H9 (cell line): ENCODE results near the gene CAPN12. TPM values are rescaled to one million over a fixed set of nuclear protein-coding genes. Genes with fewer than 3 reads are reported as not detected.
A peak's percentile ranks its signal among the peaks of the same experiment; 100 is the strongest.

Source experiments
- DNase-seq: peaks from one replicate; pipeline ENCODE4 v3.0.0-alpha.2; 2017
- H2AFZ ChIP-seq: one replicate; pipeline ENCODE4 v1.6.1; 2013; ENCODE audit warnings: mild to moderate bottlenecking, low read length, control low read depth, moderate library complexity
- H2AK5ac ChIP-seq: 2 replicates; pipeline ENCODE4 v1.6.1; 2013; ENCODE audit warnings: low read length, control low read depth, mixed read lengths; ENCODE audit not compliant: insufficient read length
- H2BK120ac ChIP-seq: one replicate; pipeline ENCODE4 v1.6.1; 2013; ENCODE audit warnings: low read depth, mild to moderate bottlenecking, low read length, control low read depth, inconsistent platforms; ENCODE audit not compliant: poor library complexity, severe bottlenecking
- H2BK12ac ChIP-seq: 2 replicates; pipeline ENCODE4 v1.6.1; 2013; ENCODE audit warnings: low read length, control low read depth, mixed read lengths, low read depth; ENCODE audit not compliant: insufficient read length
- H2BK15ac ChIP-seq: 2 replicates; pipeline ENCODE4 v1.6.1; 2013; ENCODE audit warnings: low read depth, low read length, control low read depth
- H2BK20ac ChIP-seq: one replicate; pipeline ENCODE4 v1.6.1; 2013; ENCODE audit warnings: low read depth, mild to moderate bottlenecking, low read length, control low read depth, inconsistent platforms; ENCODE audit not compliant: poor library complexity, severe bottlenecking
- H2BK5ac ChIP-seq: 2 replicates; pipeline ENCODE4 v1.6.1; 2013; ENCODE audit warnings: low read length, control low read depth, mixed read lengths; ENCODE audit not compliant: insufficient read length
- H3K14ac ChIP-seq: 2 replicates; pipeline ENCODE4 v1.6.1; 2013; ENCODE audit warnings: low read length, control low read depth; ENCODE audit not compliant: insufficient read depth
- H3K18ac ChIP-seq: 2 replicates; pipeline ENCODE4 v1.6.1; 2013; ENCODE audit warnings: low read depth, mild to moderate bottlenecking, mixed read lengths, low read length, control low read depth; ENCODE audit not compliant: insufficient read length
- H3K23ac ChIP-seq: 2 replicates; pipeline ENCODE4 v1.6.1; 2013; ENCODE audit warnings: low read length, control low read depth, mixed read lengths, low read depth; ENCODE audit not compliant: insufficient read length
- H3K23me2 ChIP-seq: 2 replicates; pipeline ENCODE4 v1.6.1; 2013; ENCODE audit warnings: low read depth, mild to moderate bottlenecking, mixed read lengths, low read length, control low read depth; ENCODE audit not compliant: insufficient read length, poor library complexity, severe bottlenecking
- H3K27ac ChIP-seq: 2 replicates; pipeline ENCODE4 v1.5.1; 2013; ENCODE audit warnings: low read length, control low read depth, mixed read lengths, low read depth; ENCODE audit not compliant: insufficient read length
- H3K27me3 ChIP-seq: 2 replicates; pipeline ENCODE4 v1.6.1; 2013; ENCODE audit warnings: low read length, control low read depth, inconsistent platforms; ENCODE audit not compliant: insufficient read depth
- H3K4ac ChIP-seq: 2 replicates; pipeline ENCODE4 v1.6.1; 2013; ENCODE audit warnings: low read depth, mild to moderate bottlenecking, control low read depth, inconsistent platforms, low read length, moderate library complexity
- H3K4me1 ChIP-seq: 2 replicates; pipeline ENCODE4 v1.6.1; 2013; ENCODE audit warnings: low read length, control low read depth, inconsistent platforms; ENCODE audit not compliant: insufficient read depth
- H3K4me2 ChIP-seq: 2 replicates; pipeline ENCODE4 v1.6.1; 2013; ENCODE audit warnings: low read length, control low read depth, mixed read lengths; ENCODE audit not compliant: insufficient read length, insufficient read depth
- H3K56ac ChIP-seq: 2 replicates; pipeline ENCODE4 v1.6.1; 2013; ENCODE audit warnings: low read depth, mild to moderate bottlenecking, mixed read lengths, low read length, control low read depth; ENCODE audit not compliant: insufficient read length
- H3K79me1 ChIP-seq: 2 replicates; pipeline ENCODE4 v1.6.1; 2013; ENCODE audit warnings: low read depth, mild to moderate bottlenecking, moderate library complexity, low read length, control low read depth, inconsistent platforms; ENCODE audit not compliant: insufficient read depth, poor library complexity, severe bottlenecking
- H3K79me2 ChIP-seq: 2 replicates; pipeline ENCODE4 v1.6.1; 2013; ENCODE audit warnings: low read length, control low read depth, inconsistent platforms; ENCODE audit not compliant: insufficient read depth
- H3K9ac ChIP-seq: 2 replicates; pipeline ENCODE4 v1.6.1; 2013; ENCODE audit warnings: low read length, control low read depth, mixed read lengths; ENCODE audit not compliant: insufficient read length; ENCODE audit errors: extremely low read depth
- H3K9me3 ChIP-seq: one replicate; pipeline ENCODE4 v1.6.1; 2013; ENCODE audit warnings: low read depth, low read length, inconsistent platforms; ENCODE audit not compliant: control insufficient read depth
- H3T11ph ChIP-seq: one replicate; pipeline ENCODE4 v1.6.1; 2013; ENCODE audit warnings: mild to moderate bottlenecking, low read length, control low read depth, inconsistent platforms
- H4K20me1 ChIP-seq: one replicate; pipeline ENCODE4 v1.6.1; 2013; ENCODE audit not compliant: control insufficient read depth, insufficient read length, insufficient read depth
- H4K5ac ChIP-seq: 2 replicates; pipeline ENCODE4 v1.6.1; 2013; ENCODE audit warnings: low read depth, mild to moderate bottlenecking, mixed read lengths, low read length, control low read depth; ENCODE audit not compliant: insufficient read length
- H4K8ac ChIP-seq: replicated peaks from 2 replicates; pipeline ENCODE4 v1.6.1; 2013; ENCODE audit warnings: low read length, control low read depth, mixed read lengths, low read depth; ENCODE audit not compliant: insufficient read length
- H4K91ac ChIP-seq: 2 replicates; pipeline ENCODE4 v1.6.1; 2013; ENCODE audit warnings: low read depth, mild to moderate bottlenecking, moderate library complexity, mixed read lengths, low read length, control low read depth; ENCODE audit not compliant: insufficient read length
- H3K27ac Mint-ChIP-seq, 3 experiments: 2 replicates in 2 of 3; 3 replicates in 1 of 3; pipeline ENCODE4 v1.8.0; 2020 to 2021; ENCODE audit warnings: mixed read lengths in 3 of 3, mild to moderate bottlenecking in 1 of 3, moderate library complexity in 1 of 3
- H3K27me3 Mint-ChIP-seq: 2 replicates; pipeline ENCODE4 v1.8.0; 2021; ENCODE audit warnings: low read depth, mild to moderate bottlenecking, moderate library complexity, mixed read lengths
- H3K36me3 Mint-ChIP-seq, 3 experiments: 2 replicates in 2 of 3; 3 replicates in 1 of 3; pipeline ENCODE4 v1.8.0; 2020 to 2021; ENCODE audit warnings: low read depth in 3 of 3, mixed read lengths in 3 of 3; ENCODE audit not compliant: insufficient read depth in 1 of 3
- H3K4me1 Mint-ChIP-seq, 2 experiments: 2 replicates each; pipeline ENCODE4 v1.8.0; 2020; ENCODE audit warnings: mixed read lengths in 2 of 2
- H3K4me3 Mint-ChIP-seq, 2 experiments: 2 replicates in 1 of 2; 3 replicates in 1 of 2; pipeline ENCODE4 v1.8.0; 2020 to 2021; ENCODE audit warnings: mild to moderate bottlenecking in 2 of 2, mixed read lengths in 2 of 2, moderate library complexity in 1 of 2
- H3K9me3 Mint-ChIP-seq, 2 experiments: 2 replicates in 1 of 2; 3 replicates in 1 of 2; pipeline ENCODE4 v1.8.0; 2020; ENCODE audit warnings: mild to moderate bottlenecking in 2 of 2, mixed read lengths in 2 of 2, moderate library complexity in 1 of 2
- CTCF ChIP-seq: fragments of 200-600 bp; sonication (generic); conservative IDR thresholded peaks from 3 replicates; pipeline ENCODE4 v1.8.0; 2021; ENCODE audit warnings: antibody characterized with exemption, mild to moderate bottlenecking
- WGBS: extraction: QIAGEN DNeasy Blood & Tissue Kit; methylation state at CpG from one replicate; pipeline ENCODE4 v1.1.7; 2013; ENCODE audit warnings: missing lambda C conversion rate, low lambda C conversion rate, mixed read lengths; ENCODE audit not compliant: insufficient read length; ENCODE audit errors: extremely low coverage; 5-methylcytosine and 5-hydroxymethylcytosine counted together
- total RNA-seq: library from RNA; stranded (reverse); gene quantifications from 2 replicates; pipeline ENCODE4 v1.2.1, GENCODE V29; 2021

CAPN12 gene
- total RNA-seq, 1 experiment from 2014 or later = 10.5 TPM

DNA sequence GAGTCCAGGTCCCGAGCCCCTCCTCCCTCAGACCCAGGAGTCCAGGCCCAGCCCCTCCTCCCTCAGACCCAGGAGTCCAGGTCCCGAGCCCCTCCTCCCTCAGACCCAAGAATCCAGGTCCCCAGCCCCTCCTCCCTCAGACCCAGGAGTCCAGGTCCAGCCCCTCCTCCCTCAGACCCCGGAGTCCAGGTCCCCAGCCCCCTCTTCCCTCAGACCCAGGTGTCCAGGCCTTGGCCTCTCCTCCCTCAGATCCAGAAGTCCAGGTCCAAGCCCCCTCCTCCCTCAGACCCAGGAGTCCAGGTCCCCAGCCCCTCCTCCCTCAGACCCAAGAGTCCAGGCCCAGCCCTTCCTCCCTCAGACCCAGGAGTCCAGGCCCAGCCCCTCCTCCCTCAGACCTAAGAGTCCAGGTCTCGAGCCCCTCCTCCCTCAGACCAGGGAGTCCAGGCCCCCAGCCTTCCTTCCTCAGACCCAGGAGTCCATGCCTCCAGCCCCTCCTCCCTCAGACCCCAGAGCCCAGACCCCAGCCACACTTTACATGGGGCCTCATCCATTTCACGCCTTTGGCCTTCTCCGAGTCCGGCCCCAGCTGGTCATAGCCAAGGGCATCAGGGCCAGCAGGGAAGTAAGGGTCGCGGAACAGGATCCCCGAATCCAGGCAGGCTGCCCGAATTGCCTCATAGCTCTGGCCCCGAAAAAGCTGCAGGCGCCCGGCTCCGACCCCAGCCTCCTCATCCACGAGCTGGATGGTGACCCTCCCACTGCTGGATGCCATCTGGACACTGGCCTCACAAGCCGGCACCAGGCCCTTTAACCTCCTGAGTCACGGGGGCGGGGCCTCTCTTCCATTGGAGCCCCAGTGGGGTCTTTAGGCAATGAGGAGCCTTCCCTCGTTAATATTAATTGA is 628 bp downstream of the CAPN12 start:
- Histone ChIP-seq H2BK15ac (no peak overlapping the region), H3K56ac (no peak overlapping the region), H3K18ac (no peak overlapping the region), H2BK12ac (no peak overlapping the region), H3K27me3 (no peaks in the 10 kb centered on the region; the same call in 1 of the 2 replicates), H2BK20ac (no peak overlapping the region), H2AK5ac (no peak overlapping the region), H3K14ac (no peak overlapping the region), H3K79me1 (no peaks in the 10 kb centered on the region), H3K4me2 (no peak overlapping the region), H3K79me2 (no peaks in the 10 kb centered on the region), H2BK120ac (no peak overlapping the region), H3T11ph (no peak overlapping the region), H3K27ac (no peak overlapping the region), H4K20me1 (no peaks in the 10 kb centered on the region), H2BK5ac (no peak overlapping the region), H3K23ac (no peak overlapping the region), H3K9me3 (no peaks in the 10 kb centered on the region), H4K5ac (no peak overlapping the region), H3K9ac (no peak overlapping the region), H2AFZ (no peak overlapping the region), H4K8ac (no peak overlapping the region), H4K91ac (no peak overlapping the region), H3K4ac (no peak overlapping the region), H3K23me2 (no peaks in the 10 kb centered on the region), H3K4me1 (no peaks in the 10 kb centered on the region)
- Mint-ChIP-seq H3K27ac (no peak overlapping the region), H3K4me1 (peaks cover 0 to 5% of the 10 kb centered on the region in 2 experiments; a peak in 1 of 4 replicates), H3K27me3 (peaks cover 20% of the 10 kb centered on the region), H3K36me3 (peaks cover 0 to 2% (median 0%) of the 10 kb centered on the region in 3 experiments; a peak in 2 of 7 replicates), H3K4me3 (no peak overlapping the region), H3K9me3 (no peaks in the 10 kb centered on the region; a peak in 1 of 5 replicates)
- DNase-seq = peak; percentile 32
- TF ChIP-seq CTCF = no peak
- WGBS = no CpG with 5 or more reads among the region's 20 CpGs
